HG02588 (cell line): ENCODE measurements around the gene AP2S1.
"Not testable (repeated sequence)": the region's sequence is repeated elsewhere in the genome, so short reads cannot be mapped to it uniquely, and the experiment has no call there.

ENCODE experiments used
- ATAC-seq: cut with Tn5 transposase; IDR thresholded peaks from one replicate; pipeline ENCODE4 v1.9.1; 2021; ENCODE audit warnings: mild to moderate bottlenecking, moderate library complexity; ENCODE audit not compliant: unreplicated experiment

Gene AP2S1

DNA sequence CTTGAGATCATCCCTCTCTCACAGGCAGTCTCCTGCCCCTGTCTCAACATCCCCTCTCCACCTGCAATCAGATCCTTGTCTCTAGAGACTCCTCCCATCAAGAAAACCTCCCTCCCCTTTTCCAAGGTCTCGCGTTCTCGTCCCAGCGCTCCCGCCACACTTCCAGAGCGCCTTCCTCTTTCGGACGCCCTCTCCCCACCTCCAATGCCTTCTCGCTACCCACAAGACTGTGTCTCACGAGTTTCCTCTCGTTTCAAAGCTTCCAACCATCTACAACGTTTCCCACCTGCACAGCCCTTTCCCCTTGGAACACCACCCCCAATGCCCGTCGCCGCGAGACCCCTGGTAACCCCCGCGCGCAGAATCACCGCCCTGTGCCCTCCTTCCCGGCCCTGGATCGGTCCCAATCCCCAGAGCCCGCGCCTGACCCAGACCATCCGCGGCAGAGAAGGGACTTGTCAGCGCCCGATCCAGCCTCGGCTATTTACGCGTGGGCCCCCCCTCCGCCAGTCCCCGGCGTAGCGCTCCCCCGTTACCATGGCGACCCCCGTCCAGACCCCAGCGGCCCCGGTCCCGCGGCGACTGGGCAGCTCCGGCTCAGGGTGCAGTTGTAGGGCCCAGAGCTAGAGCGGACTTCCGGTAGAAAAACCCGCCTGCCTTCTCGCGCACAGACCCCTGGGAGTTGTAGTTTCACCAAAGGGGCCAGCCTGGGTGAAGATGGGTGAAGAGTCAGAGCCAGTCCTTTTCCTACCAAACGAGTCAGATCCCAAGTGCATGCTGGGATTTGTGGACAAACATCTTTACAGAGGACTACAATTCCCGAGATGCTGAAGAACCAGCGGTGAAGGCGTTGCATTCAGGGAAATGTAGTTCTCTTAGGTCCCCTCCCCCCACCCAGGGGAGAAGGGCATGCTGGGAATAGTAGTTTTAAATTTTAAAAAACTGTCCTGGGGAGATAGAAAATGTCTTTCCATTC is at the start of gene AP2S1:
Gene AP2S1 (minus strand): TSS at position 619 of the 976 bp plus-strand sequence. CDS start 80 bp downstream, at position 539.
- ATAC-seq: peak; percentile 92

DNA sequence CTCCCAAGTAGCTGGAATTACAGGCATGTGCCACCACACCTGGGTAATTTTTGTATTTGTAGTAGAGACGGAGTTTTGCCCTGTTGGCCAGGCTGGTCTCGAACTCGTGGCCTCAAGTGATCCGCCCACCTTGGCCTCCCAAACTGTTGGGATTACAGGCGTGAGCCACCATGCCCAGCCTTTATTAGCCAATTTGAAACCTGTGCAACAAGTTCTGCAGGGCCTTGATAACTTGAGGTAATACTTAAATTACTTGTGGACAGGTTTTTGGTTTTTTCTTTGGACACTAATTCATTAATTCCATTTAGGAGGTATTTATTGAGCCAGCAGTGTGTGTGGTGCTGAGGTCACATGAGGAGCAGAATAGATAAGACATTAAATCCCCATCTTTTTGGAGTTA is 49.7 kb upstream of the AP2S1 start:
- no peak for ATAC-seq

DNA sequence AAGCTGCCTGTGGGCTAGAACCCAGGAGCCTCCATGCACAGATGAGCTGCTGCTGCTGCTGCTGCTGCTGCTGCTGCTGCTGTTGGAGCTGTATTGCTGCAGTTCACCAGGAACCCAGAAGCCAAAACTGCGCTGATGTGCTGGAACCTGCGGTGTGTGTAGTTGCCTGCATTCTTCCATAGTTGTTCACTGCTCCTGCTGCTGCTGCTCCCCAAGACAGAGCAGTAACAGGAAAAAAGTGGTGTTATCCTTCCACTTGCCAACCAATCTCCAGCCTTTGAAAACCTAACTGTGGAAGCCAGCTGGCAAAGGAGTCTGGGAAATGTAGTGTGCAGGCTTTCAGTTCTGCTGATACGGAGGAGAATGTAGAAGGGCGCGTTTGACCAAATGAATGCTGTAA is 48.1 kb upstream of the AP2S1 start:
- no peak for ATAC-seq

DNA sequence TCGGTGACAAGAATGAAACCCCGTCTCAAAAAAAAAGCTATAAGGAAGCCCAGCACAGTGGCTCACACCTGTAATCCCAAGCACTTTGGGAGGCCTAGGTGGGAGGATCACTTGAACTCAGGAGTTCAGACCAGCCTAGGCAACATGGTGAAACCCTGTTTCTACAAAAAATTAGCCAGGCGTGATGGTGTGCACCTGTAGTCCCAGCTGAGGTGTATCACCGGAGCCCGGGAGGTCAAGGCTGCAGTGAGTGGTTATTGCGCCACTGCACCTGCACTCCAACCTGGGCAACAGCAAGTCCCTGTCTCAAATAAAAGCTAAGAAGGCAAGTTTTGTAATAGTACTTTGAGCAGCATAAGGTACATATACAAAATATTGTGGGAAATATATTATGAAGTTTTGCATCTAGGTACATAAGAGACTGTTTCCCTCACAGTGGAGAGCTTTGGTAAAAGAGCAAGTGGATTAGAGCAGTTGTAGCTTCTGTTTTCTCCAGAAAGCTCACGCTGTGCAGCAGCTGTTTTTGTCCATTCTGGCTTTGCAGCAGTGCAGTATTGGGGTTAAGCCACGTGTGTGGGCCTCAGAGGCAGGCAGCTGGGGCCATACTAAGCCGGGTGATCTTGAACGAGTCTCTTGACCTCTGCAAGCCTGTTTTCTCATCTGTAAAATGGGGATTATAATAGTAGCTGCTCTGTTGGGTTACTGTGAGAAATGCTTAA is 45.6 kb upstream of the AP2S1 start:
- ATAC-seq: no peak

DNA sequence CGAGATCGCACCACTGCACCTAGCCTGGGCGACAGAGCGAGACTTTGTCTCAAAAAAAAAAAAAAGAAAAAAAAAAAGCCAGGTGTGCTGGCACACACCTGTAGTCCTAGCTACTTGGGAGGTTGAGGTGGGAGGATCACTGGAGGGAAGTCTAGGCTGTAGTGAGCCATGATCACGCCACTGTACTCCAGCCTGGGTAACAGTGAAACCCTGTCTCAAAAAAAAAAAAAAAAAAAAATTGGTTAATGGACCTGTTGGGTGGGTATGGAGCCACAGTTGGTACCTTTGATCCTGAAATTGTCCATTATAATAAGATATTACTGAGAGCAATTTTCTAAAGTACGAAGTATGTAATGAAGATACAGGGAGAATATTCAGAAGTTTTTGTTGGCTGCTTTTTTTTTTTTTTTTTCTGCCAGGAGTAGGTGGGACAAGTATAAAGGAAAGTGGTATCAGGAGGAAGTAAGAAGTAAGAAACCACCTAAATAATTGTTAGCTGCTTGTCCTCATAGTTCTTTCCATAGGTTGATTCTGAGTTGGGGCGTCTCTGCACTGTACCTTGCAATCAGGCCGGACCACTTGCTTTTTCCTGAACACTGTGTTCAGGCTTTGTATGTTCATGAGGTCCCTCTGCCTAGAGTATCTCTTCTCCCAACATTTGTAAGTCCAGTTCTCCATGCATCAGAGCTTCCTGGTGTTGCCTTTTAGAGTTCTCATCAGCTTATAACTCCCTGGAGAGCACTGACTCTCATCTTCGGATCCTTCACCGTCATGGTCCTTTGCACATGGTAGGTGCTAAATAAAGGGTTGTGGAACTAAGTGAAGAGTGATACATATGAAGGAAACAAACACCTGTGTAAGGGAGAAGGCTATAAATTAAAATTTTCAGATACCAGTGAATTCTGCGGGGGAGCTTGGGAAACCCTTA is 41.9 kb upstream of the AP2S1 start:
- no peak for ATAC-seq

DNA sequence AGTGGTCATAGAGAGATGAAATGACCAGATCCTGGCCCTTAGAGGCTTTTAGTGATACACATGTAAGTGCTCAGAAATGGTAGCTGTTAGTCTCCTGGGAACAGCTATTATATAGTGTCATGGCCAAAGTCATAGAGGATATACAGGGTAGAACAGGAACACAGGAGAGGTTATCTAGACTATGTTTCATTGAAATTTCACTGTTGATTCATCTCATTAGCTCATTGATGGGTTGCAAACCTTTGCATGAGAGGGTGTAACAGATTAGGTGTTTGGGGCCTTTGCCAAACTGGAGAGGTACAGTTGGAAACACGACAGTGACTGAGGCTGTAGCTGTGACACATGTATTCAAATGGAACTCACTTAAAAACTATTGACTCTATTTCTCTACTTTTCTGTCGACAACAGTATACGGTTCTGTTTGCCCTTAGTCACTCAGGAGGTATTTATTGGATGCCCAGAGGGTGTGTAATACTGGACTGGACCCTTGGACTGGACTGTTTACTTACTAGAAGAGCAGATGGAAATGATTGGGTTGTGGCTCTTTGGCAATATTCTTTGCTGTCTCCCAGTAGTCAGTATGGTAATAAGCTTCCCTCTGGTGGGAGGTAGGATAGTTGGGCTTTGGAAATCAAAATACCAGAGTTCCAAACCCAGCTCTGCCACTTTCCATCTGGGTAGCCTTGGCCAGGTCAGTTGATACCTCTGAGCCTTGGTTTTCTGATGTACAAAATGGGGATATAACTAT is 40.0 kb upstream of the AP2S1 start:
- no peak for ATAC-seq

DNA sequence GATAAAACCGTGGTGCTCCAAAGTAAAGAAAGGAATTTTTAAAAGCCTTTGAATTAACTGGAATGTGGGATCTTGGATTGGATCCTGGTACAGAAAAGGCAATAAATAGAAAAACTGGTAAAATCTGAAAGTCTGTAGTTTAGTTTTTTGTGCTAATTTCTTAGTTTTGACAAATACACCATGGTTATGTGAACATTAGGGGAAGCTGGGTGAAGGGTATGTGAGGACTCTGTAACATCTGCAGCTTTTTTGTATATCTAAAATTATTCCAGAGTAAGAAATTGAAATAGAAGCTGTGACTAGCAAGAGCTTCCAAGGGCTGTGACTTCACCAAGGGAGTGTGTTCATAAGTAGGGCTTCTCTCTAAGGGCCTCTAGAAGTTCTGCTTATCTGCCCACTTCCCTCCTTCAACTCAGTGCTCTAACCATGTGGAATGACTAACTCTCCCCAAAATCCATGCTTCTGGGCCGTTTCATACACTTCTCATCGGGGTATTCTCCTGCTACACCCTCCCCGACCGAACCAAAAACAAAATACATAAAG is 36.7 kb upstream of the AP2S1 start:
- ATAC-seq: no peak

DNA sequence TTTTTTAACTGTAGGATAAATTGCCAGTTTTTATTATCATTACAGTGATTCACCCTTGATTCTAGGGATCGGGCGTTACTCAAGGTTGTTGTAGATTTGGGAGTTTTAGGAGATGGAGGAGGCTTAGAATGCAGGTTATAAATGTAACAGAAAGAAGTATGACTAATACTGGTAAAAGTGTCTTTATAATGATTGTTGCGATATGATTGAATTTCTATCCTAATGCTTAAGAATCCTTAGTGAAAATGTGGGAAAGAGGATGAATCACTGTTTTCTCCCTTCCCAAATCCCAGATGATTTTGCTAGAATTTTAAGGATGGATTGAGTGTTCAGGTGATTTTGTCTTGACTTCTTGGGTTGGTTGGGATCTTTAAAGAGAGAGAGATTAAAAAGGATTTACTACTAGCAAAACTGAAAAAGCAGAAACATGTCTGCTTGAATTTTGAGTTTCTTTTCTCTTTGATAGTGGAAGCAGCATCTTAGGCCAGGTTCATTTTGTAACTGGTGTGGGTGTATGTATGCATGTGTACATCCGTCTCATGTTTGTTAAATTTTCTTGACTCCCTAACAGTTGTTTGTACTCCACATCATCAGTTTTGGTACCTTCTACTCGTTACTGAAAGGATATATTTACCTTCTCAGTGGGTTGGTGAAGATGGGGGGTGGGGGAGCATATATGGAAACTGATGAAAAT is 36.0 kb upstream of the AP2S1 start:
- ATAC-seq: no peak

DNA sequence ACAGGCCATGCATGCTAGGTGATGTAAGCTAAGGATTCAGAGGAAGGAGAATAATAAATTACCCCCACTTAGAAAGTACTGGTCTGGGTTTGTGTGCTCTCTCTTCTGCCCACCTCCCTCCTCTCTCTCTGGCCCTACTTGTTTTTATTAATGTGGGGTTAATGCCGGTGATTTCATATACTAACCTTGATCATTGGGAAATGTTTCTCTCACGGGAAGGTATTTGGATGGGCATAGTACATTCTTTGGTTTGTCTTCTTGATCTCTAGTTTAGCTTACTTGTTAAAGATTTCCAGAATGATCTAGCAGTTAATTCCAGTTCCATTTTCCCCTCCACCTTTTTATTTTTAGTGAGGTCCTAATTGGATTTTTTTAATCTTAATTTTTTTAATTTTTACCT is 34.8 kb upstream of the AP2S1 start:
- no peak for ATAC-seq

DNA sequence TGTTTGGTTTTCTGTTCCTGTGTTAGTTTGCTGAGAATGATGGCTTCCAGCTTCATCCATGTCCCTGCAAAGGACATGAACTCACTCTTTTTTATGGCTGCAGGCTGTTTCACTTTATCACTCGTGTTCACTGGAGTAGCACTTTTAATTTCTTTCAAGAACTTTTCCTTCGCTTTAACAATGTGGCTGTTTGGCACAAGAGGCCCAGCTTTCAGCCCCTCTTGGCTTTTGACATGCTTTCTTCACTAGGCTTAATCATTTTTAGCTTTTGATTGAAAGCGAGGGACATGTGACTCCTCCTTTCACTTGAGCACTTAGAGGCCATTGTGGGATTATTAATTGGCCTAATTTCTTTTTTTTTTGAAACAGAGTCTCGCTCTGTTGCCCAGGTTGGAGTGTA is 32.1 kb upstream of the AP2S1 start:
- ATAC-seq: not testable (repeated sequence)

DNA sequence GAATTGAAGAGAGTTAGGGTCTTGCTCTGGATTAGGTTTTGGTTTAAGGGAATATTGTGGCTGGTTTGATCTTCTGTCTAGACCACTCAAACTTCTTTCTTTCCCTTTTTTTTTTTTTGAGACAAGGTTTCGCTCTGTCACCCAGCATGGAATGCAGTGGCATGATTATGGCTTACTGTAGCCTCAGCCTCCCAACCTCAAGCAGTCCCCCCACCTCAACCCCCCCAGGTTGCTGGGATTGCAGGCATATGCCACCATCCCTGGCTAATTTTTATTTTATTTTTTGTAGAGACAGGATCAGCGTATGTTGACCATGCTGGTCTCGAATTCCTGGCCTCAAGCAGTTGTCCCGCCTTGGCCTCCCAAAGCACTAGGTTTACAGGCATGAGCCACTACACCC is 31.4 kb upstream of the AP2S1 start:
- no peak for ATAC-seq

DNA sequence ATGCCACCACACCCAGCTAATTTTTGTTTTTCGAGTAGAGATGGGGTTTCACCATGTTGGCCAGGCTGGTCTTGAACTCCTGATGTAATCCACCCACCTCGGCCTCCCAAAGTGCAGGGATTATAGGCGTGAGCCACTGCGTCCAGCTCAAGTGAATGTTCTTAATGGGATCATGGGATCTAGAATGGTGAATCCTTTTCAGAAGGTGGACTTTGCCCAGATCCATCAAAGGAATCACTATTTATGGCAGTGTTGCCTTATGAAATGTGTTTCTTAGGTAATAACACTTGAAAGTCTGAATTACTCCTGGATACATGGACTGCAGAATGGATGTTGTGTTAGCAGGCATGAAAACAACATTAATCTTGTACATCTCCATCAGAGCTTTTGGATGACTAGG is 30.4 kb upstream of the AP2S1 start:
- no peak for ATAC-seq

DNA sequence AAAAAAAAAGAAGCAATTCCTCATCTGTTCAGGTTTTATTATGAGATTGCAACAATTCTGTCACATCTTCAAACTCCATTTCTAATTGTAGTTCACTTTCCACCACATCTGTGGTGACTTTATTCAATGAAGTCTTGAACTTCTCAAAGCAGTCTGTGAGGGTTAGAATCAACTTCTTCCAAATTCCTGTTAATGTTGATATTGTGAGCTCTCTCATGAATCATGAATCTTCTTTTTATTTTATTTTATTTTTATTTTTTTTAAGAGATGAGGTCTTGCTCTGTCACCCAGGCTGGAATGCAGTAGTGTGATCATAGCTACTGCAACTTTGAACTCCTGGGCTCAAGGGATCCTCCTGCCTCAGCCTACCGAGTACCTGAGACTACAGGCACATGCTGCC is 29.8 kb upstream of the AP2S1 start:
- no peak for ATAC-seq

DNA sequence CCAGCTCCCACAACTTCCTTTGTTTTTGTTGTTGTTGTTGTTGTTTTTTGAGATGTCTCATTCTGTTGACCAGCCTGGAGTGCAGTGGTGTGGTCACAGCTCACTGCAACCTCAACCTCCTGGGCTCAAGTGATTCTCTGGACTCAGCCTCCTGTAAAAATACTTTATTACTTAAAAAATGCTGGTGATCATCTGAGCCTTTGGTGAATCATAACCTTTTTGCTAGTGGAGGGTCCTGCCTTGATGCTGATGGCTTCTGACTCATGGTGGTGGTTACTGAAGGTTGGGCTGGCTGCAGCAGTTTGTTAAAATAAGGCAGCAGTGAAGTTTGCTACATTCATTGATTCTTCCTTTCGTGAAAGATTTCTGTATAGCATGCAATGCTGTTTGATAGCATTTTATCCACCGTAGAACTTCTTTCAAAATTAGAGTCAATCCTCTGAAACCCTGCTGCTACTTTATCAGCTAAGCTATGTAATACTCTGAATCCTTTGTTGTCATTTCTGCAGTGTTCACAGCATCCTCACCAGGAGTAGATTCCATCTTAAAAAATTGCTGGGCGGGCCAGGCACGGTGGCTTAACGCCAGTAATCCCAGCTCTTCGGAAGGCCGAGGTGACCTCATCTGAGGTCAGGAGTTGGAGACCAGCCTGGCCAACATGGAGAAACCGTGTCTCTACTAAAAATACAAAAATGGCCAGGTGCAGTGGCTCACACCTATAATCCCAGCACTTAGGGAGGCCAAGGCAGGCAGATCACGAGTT is 28.1 kb upstream of the AP2S1 start:
- ATAC-seq: no peak

DNA sequence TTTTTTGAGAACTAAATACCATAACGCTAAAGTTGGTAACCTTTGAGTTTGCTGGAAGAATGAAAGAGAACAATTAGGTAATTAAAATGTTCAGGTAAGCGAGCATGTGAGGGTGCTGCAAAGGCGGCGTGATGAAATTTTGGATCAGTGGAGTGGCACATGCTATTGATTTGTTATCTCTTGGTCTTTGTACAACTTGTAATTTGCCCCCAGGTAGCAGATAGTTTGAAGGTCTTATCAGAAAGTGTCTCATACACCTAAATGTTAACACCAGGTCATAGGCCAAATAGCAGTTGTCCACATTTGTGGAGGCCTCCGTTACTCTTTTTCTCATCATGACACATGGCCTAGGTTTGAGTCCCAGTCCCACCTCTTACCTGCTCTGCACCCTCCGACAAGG is 25.0 kb upstream of the AP2S1 start:
- no peak for ATAC-seq

DNA sequence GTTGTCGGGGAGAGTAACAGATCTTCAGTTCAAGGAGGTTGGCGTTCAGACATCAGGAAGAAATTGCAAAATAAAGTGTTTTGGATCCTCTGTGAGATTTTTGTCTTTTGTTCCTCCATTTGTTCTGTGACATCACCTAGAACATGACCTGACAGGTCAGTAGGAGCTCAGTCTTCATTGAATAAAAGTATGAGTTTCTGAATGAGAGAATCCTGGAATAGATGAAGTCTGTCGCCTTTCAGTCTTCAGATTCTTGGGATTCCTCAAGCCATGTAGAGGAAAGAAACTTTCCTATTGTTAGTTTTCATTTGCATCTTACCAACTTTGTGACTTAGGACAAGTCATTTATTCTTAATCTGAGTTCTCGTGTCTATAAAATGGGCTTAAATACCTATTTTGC is 24.6 kb upstream of the AP2S1 start:
- no peak for ATAC-seq

DNA sequence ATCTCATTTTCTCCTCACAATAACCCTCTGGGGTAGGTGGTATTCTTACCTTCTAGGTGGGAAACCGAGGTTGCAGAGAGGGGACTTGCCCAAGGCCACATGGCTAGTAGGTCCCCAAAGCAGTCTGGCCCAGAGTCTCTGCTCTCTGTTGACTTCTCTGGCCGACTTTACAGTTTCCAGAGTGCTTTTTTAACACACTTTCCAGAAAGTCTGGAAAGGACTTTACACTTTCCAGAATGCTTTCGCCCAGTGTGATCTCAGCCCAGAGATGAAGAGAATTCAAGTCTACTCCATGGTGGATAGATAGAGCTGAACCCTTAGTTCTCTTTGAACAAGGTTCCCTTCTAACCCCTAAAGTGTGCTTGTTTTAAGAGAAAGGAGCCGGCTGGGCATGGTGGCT is 22.3 kb upstream of the AP2S1 start:
- no peak for ATAC-seq

DNA sequence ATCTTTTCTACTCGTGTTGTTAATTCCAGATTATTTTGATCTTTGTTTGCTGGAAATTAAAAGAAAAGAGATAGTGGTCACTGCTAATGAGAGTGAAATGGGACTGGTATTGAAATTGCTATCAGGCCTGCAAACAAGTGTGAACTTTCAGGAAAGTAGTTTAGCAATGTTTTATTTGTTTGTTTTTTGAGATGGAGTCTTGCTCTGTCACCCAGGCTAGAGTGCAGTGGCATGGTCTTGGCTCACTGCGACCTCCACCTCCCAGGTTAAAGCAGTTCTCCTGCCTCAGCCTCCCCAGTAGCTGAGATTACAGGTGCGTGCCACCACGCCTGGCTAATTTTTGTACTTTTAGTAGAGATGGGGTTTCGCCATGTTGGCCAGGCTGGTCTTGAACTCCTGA is 20.5 kb upstream of the AP2S1 start:
- ATAC-seq: not testable (repeated sequence)
